DMS53 (cell line): ENCODE measurements around the gene UCN3.
"Not testable (repeated sequence)": the region's sequence is repeated elsewhere in the genome, so short reads cannot be mapped to it uniquely, and the experiment has no call there.

Experiments used
- DNase-seq: peaks from one replicate; lab custom pipeline; 2025; lab: John Stamatoyannopoulos, UW

UCN3 gene

GRCh38 chr10:5369362-5370158 lies 4.8 kb downstream of the UCN3 start:
- no peak for DNase-seq

GRCh38 chr10:5370493-5371352 lies 6.0 kb downstream of the UCN3 start:
- DNase-seq = no peak

- DNase-seq = no peak
Observed at GRCh38 chr10:5373307-5373706, 8.5 kb downstream of the UCN3 start.

- no peak for DNase-seq
Observed at GRCh38 chr10:5373891-5374611, 9.3 kb downstream of the UCN3 start.

DNA sequence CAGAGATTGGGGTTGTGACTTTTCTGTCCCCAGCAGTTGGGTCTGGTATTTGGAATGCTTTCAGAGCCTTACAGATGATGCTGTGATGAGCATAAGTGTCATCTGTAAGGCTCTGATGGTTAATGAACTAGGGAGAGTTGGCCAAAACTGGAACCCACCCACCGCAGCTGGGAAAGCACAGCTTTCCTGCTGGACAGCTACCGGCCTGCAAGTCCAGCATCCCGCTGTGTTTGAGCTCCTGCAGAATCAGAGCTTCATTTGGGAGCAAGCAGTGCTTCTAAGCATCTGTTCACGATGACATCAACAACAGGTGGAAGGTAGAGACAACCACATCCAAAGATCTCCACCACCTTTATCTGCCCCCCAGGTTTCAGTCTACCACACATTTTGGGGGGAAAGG lies 11.7 kb downstream of the UCN3 start:
- peak; percentile 17 for DNase-seq

GRCh38 chr10:5379202-5379601 lies 14.4 kb downstream of the UCN3 start:
- DNase-seq = not testable (repeated sequence)

GRCh38 chr10:5380395-5380794 lies 15.6 kb downstream of the UCN3 start:
- DNase-seq = not testable (repeated sequence)

DNA sequence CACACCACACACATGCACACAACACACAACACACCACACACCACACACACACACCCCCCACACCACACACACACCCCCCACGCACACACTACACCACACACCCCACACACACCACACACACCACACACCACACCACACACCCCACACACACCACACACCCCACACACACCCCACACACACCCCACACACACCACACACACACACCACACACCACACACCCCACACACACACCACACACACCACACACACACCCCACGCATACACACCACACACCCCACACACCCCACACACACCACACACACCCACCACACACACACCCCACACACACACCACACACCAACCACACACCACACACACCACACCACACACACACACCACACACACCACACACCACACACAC lies 16.4 kb downstream of the UCN3 start:
- no peak for DNase-seq

DNA sequence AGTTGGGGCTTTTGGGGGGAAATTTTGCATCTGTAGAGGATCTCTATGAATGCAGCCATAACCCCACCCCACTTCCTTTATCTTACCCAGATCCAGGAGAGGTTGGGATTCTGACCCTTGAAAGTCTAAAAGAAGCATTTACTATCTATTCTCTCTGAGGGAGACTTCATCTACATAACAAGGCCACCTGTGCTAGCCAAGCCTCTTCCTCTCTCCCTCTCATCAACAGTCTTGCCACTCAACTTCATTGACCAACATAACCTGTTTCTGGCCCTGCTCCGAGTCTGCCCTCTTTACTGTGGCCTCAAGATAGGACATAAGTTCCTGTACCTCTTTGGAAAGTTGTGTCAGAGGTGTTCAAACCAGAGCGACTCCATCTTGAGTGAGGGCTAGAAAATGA lies 20.5 kb downstream of the UCN3 start:
- no peak for DNase-seq

DNA sequence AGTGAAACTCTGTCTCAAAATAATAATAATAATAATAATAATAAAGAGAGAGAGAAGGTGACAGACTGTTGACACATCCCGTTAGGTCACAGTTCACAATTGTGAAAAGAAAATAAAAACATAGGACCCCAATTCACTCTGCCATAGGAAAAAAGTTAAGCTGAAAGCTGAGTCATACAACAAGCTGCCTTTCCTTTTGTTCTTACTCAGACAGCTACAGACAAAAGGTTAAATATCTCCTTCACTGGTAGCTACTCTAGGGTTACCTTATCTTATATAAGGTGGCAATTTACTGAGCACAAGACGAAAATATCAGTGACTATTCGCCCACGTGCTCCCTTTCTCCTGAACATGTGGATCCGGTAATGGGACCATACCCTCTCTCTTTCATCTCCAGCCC lies 22.4 kb downstream of the UCN3 start:
- no peak for DNase-seq

GRCh38 chr10:5390607-5391205 lies 25.9 kb downstream of the UCN3 start:
- DNase-seq = peak; percentile 27

DNA sequence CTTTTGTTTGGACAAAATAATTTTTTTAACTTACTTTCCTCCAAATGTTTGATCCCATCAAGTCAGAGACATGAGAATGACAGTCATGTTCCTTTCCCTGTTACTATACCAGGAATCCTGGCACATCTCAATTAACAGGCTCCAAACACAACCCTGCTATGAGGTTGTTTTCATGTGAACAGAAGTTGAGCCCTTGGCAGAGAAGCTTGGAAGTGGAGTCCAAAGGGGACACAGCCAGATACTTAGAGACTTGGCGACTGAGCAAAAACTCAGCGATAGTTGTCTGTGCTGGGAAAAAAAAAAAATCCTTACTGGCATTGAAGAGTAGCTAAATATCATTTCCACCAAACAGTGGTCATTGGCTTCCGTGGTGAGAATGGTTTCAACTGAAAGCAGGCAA lies 27.0 kb downstream of the UCN3 start:
- no peak for DNase-seq

DNA sequence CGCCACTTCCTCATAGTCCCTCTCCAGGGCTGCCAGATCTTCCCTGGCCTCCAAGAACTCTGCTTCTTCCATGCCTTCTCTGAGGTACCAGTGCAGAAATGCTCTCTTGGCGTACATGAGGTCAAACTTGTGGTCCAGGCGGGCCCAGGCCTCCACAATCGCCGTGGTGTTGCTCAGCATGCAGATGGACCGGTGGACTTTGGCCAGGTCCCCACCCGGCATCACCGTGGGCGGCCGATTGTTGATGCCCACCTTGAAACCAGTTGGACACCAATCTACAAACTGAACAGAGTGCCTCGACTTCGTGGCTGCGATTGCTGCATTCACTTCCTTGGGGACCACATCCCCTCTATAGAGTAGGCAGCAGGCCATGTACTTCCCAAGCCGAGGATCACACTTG lies 28.8 kb downstream of the UCN3 start:
- DNase-seq = no peak

DNA sequence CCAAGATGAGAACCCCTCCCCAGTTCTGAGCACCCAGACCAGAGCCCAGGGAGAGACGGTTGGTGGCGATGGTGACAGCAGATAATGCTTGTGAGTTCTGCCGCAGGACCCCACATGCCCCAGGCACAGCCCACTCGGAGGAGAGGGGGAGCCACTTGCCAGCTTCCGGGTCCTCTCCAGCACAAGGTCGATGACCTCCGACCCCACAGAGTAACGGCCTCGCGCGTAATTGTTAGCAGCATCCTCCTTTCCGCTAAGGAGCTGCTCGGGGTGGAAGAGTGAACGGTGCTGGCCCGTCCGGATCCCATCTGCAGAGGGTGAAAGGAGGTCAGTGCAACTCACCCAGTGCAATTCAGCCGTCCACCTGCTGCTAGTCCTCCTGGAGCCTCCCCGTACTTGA lies 30.4 kb downstream of the UCN3 start:
- DNase-seq = no peak

DNA sequence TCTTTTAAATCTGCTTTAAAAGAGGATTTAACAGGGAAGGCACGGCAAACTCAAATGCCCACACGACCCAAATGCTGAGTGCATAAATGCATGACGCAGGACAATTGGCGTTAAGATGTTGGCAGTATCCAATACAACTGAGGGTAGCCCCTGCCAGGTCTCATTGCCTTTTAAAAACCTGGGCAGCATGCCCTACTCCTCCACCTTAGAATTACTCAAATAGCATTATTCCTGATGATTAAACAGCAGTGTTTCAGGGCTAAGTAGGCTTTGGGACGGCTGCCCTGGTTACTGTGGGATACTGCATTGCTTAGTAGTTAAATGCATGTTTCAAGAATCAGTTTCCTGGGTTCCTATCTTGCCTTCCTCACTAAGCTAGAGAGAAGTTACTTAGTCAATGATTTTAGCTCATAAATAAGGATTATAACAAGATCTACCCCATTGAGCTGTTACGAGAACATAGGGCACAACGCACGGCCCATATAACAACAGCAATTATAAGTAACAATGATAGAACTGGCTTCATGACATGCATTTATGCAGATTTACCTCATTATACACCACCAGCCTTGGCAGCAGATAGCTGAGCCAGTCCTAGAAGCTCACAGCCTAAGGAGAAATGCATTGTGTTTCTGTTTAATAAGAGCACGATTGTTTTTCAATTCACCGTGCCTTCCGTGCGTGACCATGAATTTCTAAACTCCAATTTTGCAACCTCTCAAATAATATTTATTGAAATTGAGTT lies 32.0 kb downstream of the UCN3 start:
- DNase-seq = no peak

GRCh38 chr10:5399332-5399731 lies 34.6 kb downstream of the UCN3 start:
- no peak for DNase-seq

- peak; percentile 17 for DNase-seq
Observed at GRCh38 chr10:5400468-5401240, 35.9 kb downstream of the UCN3 start.

DNA sequence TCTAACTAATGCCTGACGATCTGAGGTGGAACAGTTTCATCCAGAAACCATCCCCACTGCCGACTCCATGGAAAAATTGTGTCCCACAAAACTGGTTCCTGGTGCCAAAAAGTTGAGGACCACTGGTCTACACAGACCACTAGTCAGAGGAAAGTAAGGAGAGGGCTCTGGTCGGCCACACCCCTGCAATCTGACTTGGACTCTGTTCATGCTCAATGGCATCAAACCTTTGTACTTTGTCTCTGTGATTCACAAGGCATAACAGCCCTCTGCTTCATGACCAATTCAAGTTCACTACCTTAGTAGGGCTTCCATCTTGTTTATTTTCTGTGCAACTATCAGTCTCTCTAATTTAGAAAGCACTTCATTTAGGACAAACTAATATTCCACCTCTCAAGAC lies 38.0 kb downstream of the UCN3 start:
- no peak for DNase-seq

DNA sequence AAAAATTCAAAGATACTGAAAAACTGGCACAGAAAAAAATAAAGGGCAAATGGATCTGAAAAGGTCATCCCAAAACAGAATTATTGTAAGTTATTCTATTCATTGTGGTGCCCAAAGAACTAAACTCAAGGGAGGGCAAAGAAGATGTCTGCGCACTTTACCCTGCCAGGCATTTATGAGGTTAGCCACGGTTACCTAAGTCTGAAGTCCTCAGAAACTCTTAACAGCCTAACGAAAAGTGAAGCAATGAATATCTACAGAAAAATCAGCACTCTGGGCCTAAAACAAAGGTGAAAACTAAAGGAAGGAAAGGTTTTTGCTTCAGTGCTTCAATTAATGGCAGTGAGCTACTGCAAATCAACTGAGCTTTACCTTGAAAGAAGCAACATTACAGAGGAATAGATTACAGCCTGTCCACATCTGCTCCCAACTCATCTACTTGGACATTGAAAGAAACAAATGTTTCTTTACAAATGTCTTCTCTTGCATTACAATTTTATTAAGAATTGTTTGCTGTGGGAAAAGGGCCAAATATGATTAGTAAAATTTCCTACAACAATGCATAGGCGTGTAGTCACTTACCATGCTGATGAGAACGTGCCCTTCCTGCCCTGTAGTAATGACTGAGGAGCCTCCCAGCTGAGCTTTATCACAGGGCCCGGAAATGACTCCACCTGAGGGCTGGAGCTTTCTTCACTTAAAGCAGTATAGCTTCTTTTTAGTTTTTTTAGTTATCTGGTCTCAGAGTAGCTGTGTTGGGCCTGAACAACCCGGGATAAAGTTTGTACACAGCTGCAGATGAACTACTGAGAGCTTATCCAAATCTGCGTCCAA lies 39.7 kb downstream of the UCN3 start, which contains the start of gene TUBAL3:
TSS of gene TUBAL3 (minus strand) at position 621 of the 834 bp plus-strand sequence. CDS start at position 585, 36 bp downstream.
- DNase-seq = no peak

DNA sequence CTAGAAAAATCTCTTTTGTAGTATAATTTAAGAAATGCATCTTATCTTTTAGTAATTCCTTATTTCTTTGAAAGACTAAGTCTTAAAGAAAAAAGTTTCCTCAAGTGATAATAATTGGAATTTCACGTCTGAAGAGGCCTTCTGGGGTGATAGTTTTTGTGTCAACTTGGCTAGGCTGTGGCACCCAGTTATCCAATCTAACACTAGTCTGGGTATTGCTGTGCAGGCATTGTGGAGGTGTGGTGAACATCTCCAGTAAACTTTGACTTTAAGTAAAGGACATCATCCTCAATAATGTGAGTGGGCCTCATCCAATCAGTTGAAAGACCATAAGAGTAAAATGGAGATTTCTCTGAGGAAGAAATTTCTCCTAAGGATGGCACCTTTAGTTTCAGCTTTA lies 42.2 kb downstream of the UCN3 start:
- no peak for DNase-seq
